Right forelimb (tissue), 1 donor: Measurements from ENCODE around the gene CCDC39.

ENCODE experiments used
- DNase-seq: peaks from one replicate; pipeline ENCODE4 v3.0.0-alpha.2; 2018

Gene CCDC39

GRCh38 chr3:180679178-180680096 lies at the start of gene CCDC39:
Gene CCDC39 (minus strand): TSS chr3:180679489. CDS start chr3:180679380, 109 bp downstream.
- DNase-seq, result peak; percentile 67

- no peak for DNase-seq
Observed at GRCh38 chr3:180720012-180720411, 40.7 kb upstream of the CCDC39 start.

GRCh38 chr3:180707896-180708295 lies 28.6 kb upstream of the CCDC39 start:
- no peak for DNase-seq

- no peak for DNase-seq
Observed at GRCh38 chr3:180705619-180706018, 26.3 kb upstream of the CCDC39 start.

- no peak for DNase-seq
Observed at GRCh38 chr3:180704532-180704931, 25.2 kb upstream of the CCDC39 start.

GRCh38 chr3:180700941-180701340 lies 21.7 kb upstream of the CCDC39 start:
- DNase-seq, result no peak

- DNase-seq, result no peak
Observed at GRCh38 chr3:180698760-180699270, 19.5 kb upstream of the CCDC39 start.

GRCh38 chr3:180694321-180694720 lies 15.0 kb upstream of the CCDC39 start:
- no peak for DNase-seq

GRCh38 chr3:180693656-180694055 lies 14.4 kb upstream of the CCDC39 start:
- DNase-seq, result no peak

- no peak for DNase-seq
Observed at GRCh38 chr3:180690061-180690460, 10.8 kb upstream of the CCDC39 start.

GRCh38 chr3:180684807-180685206 lies 5.5 kb upstream of the CCDC39 start:
- DNase-seq, result no peak

GRCh38 chr3:180683816-180684215 lies 4.5 kb upstream of the CCDC39 start:
- DNase-seq, result no peak

GRCh38 chr3:180680097-180680430 lies 775 bp upstream of the CCDC39 start:
- no peak for DNase-seq

GRCh38 chr3:180678231-180678630 lies 1.1 kb downstream of the CCDC39 start:
- DNase-seq, result no peak

GRCh38 chr3:180661444-180661843 lies 17.8 kb downstream of the CCDC39 start:
- no peak for DNase-seq

GRCh38 chr3:180657094-180657493 lies 22.2 kb downstream of the CCDC39 start:
- DNase-seq, result no peak

GRCh38 chr3:180656406-180656805 lies 22.9 kb downstream of the CCDC39 start:
- DNase-seq, result no peak

GRCh38 chr3:180646187-180646790 lies 33.0 kb downstream of the CCDC39 start:
- no peak for DNase-seq

- DNase-seq, result no peak
Observed at GRCh38 chr3:180640987-180641386, 38.3 kb downstream of the CCDC39 start.

- no peak for DNase-seq
Observed at GRCh38 chr3:180633722-180634121, 45.6 kb downstream of the CCDC39 start.

GRCh38 chr3:180631317-180631716 lies 48.0 kb downstream of the CCDC39 start:
- no peak for DNase-seq

GRCh38 chr3:180630371-180630770 lies 48.9 kb downstream of the CCDC39 start:
- no peak for DNase-seq

- no peak for DNase-seq
Observed at GRCh38 chr3:180626844-180627243, 52.4 kb downstream of the CCDC39 start.

GRCh38 chr3:180624714-180625113 lies 54.6 kb downstream of the CCDC39 start:
- DNase-seq, result no peak
